Measurements from ENCODE around the gene THUMPD3.

DNA sequence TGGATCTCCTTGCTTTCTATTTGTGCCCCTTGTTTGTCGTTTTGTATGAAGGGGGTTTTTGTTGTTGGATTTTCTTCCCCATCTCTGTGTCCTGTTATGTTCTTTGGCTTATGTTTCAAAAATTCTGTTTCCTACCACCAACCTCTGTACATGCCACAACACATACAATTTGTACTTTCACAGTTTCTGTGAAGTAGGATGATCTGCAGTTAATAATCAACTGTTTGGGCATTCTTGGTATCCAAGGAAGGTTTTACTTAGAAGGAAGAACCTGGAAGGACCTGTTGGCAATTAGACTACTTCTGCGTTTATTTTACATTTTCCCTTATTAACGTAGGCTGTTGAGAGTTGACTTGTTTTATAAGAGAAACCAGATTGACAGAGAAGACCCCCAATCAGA lies 42.9 kb downstream of the THUMPD3 start:
- TF ChIP-seq POLR2A (IDR thresholded peaks at IDR 0.05) (no peak), CTCF (IDR thresholded peaks at IDR 0.05) (no peak), POLR2AphosphoS5 (IDR thresholded peaks at IDR 0.05) (no peak), EP300 (IDR thresholded peaks at IDR 0.05) (no peak)

Measured in upper lobe of left lung (tissue), 4 donors.